A549 (cell line): ENCODE measurements around the gene EYA2. TPM values are rescaled to one million over a fixed set of nuclear protein-coding genes. Genes with fewer than 3 reads are reported as not detected.

Experiments used
- ATAC-seq, 2 experiments: fragments of 200-7000 bp in 1 of 2; fragments of >200 bp in 1 of 2; cut with Nextera tagmentation in 1 of 2; cut with Tn5 transposase in 1 of 2; 3 replicates each; pipeline versions ENCODE4 v1.8.0 to v1.9.1; 2018 to 2020; ENCODE audit warnings: mild to moderate bottlenecking in 1 of 2, moderate library complexity in 1 of 2
- CTCF ChIA-PET: fragments of 300-600 bp; sonication (Branson Sonifier 250); formaldehyde crosslinking; extraction: SDS; loops from one replicate; lab custom pipeline; 2021; ENCODE audit warnings: antibody characterized with exemption, inconsistent platforms; lab: Yijun Ruan, JAX
- POLR2A ChIA-PET: fragments of 350-600 bp; formaldehyde crosslinking; extraction: SDS; loops from one replicate; lab custom pipeline; 2021; ENCODE audit warnings: antibody characterized with exemption, inconsistent platforms; lab: Yijun Ruan, JAX
- DNase-seq, 2 experiments: peaks; one replicate each; pipeline versions ENCODE4 v3.0.0 to v3.0.0-alpha.2; 2011 to 2016; ENCODE audit warnings: low read depth in 1 of 2, low spot score in 1 of 2
- FAIRE-seq: peaks from 2 replicates; lab custom pipeline; 2011; peaks lifted over from hg19 to GRCh38; lab: Jason Lieb, UNC
- H3K27ac ChIP-seq, 2 experiments: fragments of >200 bp; sonication (Bioruptor Twin); formaldehyde crosslinking; 3 replicates each; pipeline ENCODE4 v1.5.1; 2016 to 2017
- H3K4me1 ChIP-seq: fragments of >200 bp; sonication (Bioruptor Twin); formaldehyde crosslinking; 3 replicates; pipeline ENCODE4 v1.6.1; 2016
- H3K4me2 ChIP-seq: fragments of >200 bp; sonication (Bioruptor Twin); formaldehyde crosslinking; 3 replicates; pipeline ENCODE4 v1.6.1; 2016
- H3K4me3 ChIP-seq: fragments of >200 bp; sonication (Bioruptor Twin); formaldehyde crosslinking; 3 replicates; pipeline ENCODE4 v1.5.1; 2016
- H3K9me3 ChIP-seq: fragments of >200 bp; sonication (Bioruptor Twin); formaldehyde crosslinking; 3 replicates; pipeline ENCODE4 v1.6.1; 2016
- CBX2 ChIP-seq: fragments of 200-600 bp; sonication (generic); IDR thresholded peaks from 2 replicates; pipeline ENCODE4 v1.6.1; 2016; ENCODE audit warnings: low read depth, mild to moderate bottlenecking, borderline replicate concordance
- CBX8 ChIP-seq: fragments of 200-600 bp; sonication (generic); IDR thresholded peaks from 2 replicates; pipeline ENCODE4 v1.6.1; 2016
- CHD4 ChIP-seq: fragments of 200-600 bp; sonication (generic); IDR thresholded peaks from 2 replicates; pipeline ENCODE4 v1.6.1; 2016; ENCODE audit warnings: antibody characterized with exemption, mild to moderate bottlenecking, borderline replicate concordance
- EHF ChIP-seq: fragments of 250-450 bp; sonication (Bioruptor Pico); IDR thresholded peaks from 2 replicates; pipeline ENCODE4 v1.5.0; 2020; ENCODE audit warnings: mild to moderate bottlenecking
- EP300 ChIP-seq, 2 experiments: fragments of >200 bp; sonication (Bioruptor Twin); formaldehyde crosslinking; IDR thresholded peaks; 2 replicates in 1 of 2; 3 replicates in 1 of 2; pipeline ENCODE4 v1.6.1; 2016 to 2017
- ESRRA ChIP-seq: fragments of 150-350 bp; IDR thresholded peaks from 2 replicates; pipeline ENCODE4 v1.6.1; 2014; ENCODE audit warnings: mild to moderate bottlenecking, low read length, borderline replicate concordance
- FOSB ChIP-seq: fragments of 250-450 bp; sonication (Bioruptor Pico); IDR thresholded peaks from 2 replicates; pipeline ENCODE4 v1.5.0; 2020; ENCODE audit warnings: mild to moderate bottlenecking, moderate library complexity
- FOSL2 ChIP-seq, 2 experiments: fragments of 450-650 bp in 1 of 2; fragments of >200 bp in 1 of 2; sonication (Bioruptor Twin) in 1 of 2; formaldehyde crosslinking; IDR thresholded peaks; 2 replicates each; pipeline versions ENCODE4 v1.5.0 to v1.6.1; 2016 to 2020; ENCODE audit warnings: mild to moderate bottlenecking in 1 of 2, moderate library complexity in 1 of 2
- FOXS1 ChIP-seq: fragments of 250-450 bp; sonication (Bioruptor Pico); IDR thresholded peaks from 2 replicates; pipeline ENCODE4 v1.5.0; 2020; ENCODE audit warnings: mild to moderate bottlenecking, moderate library complexity
- HOXB5 ChIP-seq: fragments of 250-450 bp; sonication (Bioruptor Pico); IDR thresholded peaks from 2 replicates; pipeline ENCODE4 v1.5.0; 2020; ENCODE audit warnings: mild to moderate bottlenecking, moderate library complexity
- JUN ChIP-seq, 2 experiments: fragments of >200 bp; sonication (Bioruptor Twin); formaldehyde crosslinking; IDR thresholded peaks; 2 replicates in 1 of 2; 3 replicates in 1 of 2; pipeline ENCODE4 v1.6.1; 2016 to 2017
- JUNB ChIP-seq: fragments of >200 bp; sonication (Bioruptor Twin); formaldehyde crosslinking; IDR thresholded peaks from 2 replicates; pipeline ENCODE4 v1.6.1; 2016
- KDM5A ChIP-seq: fragments of 200-600 bp; sonication (generic); IDR thresholded peaks from 2 replicates; pipeline ENCODE4 v1.6.1; 2016; ENCODE audit warnings: antibody characterized with exemption, mild to moderate bottlenecking
- MYC ChIP-seq: IDR thresholded peaks from 2 replicates; pipeline ENCODE4 v1.6.1; 2012; ENCODE audit warnings: mild to moderate bottlenecking, inconsistent platforms, low read length, improper control_type of control experiment, borderline replicate concordance
- NFE2L2 ChIP-seq: fragments of 150-350 bp; conservative IDR thresholded peaks from 2 replicates; pipeline ENCODE4 v1.6.1; 2014; ENCODE audit warnings: low read length
- NPAS2 ChIP-seq: fragments of 250-450 bp; sonication (Bioruptor Pico); IDR thresholded peaks from 2 replicates; pipeline ENCODE4 v1.8.0; 2022; ENCODE audit warnings: mild to moderate bottlenecking, moderate library complexity, borderline replicate concordance
- PBX3 ChIP-seq: IDR thresholded peaks from 2 replicates; pipeline ENCODE4 v1.6.1; 2012
- PHF8 ChIP-seq: fragments of 200-600 bp; sonication (generic); IDR thresholded peaks from 2 replicates; pipeline ENCODE4 v1.6.1; 2016; ENCODE audit warnings: low read depth, mild to moderate bottlenecking, antibody characterized with exemption, moderate library complexity, borderline replicate concordance
- POLR2A ChIP-seq: IDR thresholded peaks from 2 replicates; pipeline ENCODE4 v1.6.1; 2012; ENCODE audit warnings: mild to moderate bottlenecking, low read length
- RAD21 ChIP-seq, 2 experiments: fragments of >200 bp in 1 of 2; sonication (Bioruptor Twin) in 1 of 2; formaldehyde crosslinking in 1 of 2; IDR thresholded peaks in 1 of 2; conservative IDR thresholded peaks in 1 of 2; 2 replicates in 1 of 2; 3 replicates in 1 of 2; pipeline ENCODE4 v1.6.1; 2012 to 2018; ENCODE audit warnings: inconsistent platforms in 1 of 2
- RARB ChIP-seq: fragments of 250-450 bp; sonication (Bioruptor Pico); IDR thresholded peaks from 2 replicates; pipeline ENCODE4 v1.8.0; 2021; ENCODE audit warnings: mild to moderate bottlenecking, moderate library complexity
- RFX5 ChIP-seq: fragments of 450-650 bp; IDR thresholded peaks from 2 replicates; pipeline ENCODE4 v1.7.1; 2014; ENCODE audit warnings: antibody characterized with exemption, mild to moderate bottlenecking, moderate library complexity
- SMC3 ChIP-seq: fragments of >200 bp; sonication (Bioruptor Twin); formaldehyde crosslinking; IDR thresholded peaks from 3 replicates; pipeline ENCODE4 v1.6.1; 2018; ENCODE audit warnings: inconsistent platforms
- TP53 ChIP-seq: fragments of 250-450 bp; sonication (Bioruptor Pico); IDR thresholded peaks from 2 replicates; pipeline ENCODE4 v1.5.0; 2021; ENCODE audit warnings: mild to moderate bottlenecking, moderate library complexity
- USF2 ChIP-seq: fragments of 450-650 bp; IDR thresholded peaks from 2 replicates; pipeline ENCODE4 v1.6.1; 2014; ENCODE audit warnings: antibody characterized with exemption
- ZNF302 ChIP-seq: fragments of 250-450 bp; sonication (Bioruptor Pico); IDR thresholded peaks from 2 replicates; pipeline ENCODE4 v1.9.0; 2021; ENCODE audit warnings: inconsistent platforms, mild to moderate bottlenecking, moderate library complexity
- WGBS: methylation state at CpG from one replicate; pipeline ENCODE4 v1.1.6; 2017; ENCODE audit errors: missing lambda C conversion rate; 5-methylcytosine and 5-hydroxymethylcytosine counted together
- polyA plus RNA-seq, 4 experiments: library from polyadenylated mRNA; depleted of rRNA in 3 of 4; stranded (reverse); fragments of >200 nt; fragmentation: RNase III in 1 of 4; extraction: RNeasy Plus Mini Kit Qiagen cat#74134 plus additional on column Dnase treatment in 1 of 4; gene quantifications; 2 replicates in 3 of 4; 3 replicates in 1 of 4; pipeline ENCODE4 v1.2.3, GENCODE V29; 2011 to 2017
- TF ChIP-seq, protein P1 (sequence below): IDR thresholded peaks from 2 replicates; pipeline ENCODE4 v1.6.1; 2012

Gene EYA2
- polyA plus RNA-seq, 2 of the 4 experiments (the other 2 are of a cell fraction) = 4.5 to 4.6 TPM

- H3K4me2 ChIP-seq = no peak overlapping the region
- no peak overlapping the region for H3K27ac ChIP-seq
- WGBS = 69% methylated on average over 5 of the region's 5 CpGs
- ATAC-seq (no peak), FAIRE-seq (no peak)
- H3K9me3 ChIP-seq = peaks cover 9% of the 10 kb centered on the region; the same call in 1 of the 3 replicates
- no peaks in the 10 kb centered on the region for H3K4me1 ChIP-seq
- TF ChIP-seq EHF (CRISPR knock-in tag) (no peak), KDM5A (no peak), FOSB (CRISPR knock-in tag) (no peak), ZNF302 (no peak), MYC (no peak), JUNB (no peak), SMC3 (no peak), FOXS1 (no peak), FOSL2 (IDR thresholded peaks at IDR 0.05) (no peak), FOSL2 (CRISPR knock-in tag; IDR thresholded peaks at IDR 0.05) (no peak)
- TF ChIP-seq, all 56 proteins: peak for 0
- DNase-seq = no peak
- H3K4me3 ChIP-seq = no peak overlapping the region
- POLR2A ChIA-PET = no interaction called here
- CTCF ChIA-PET = no interaction called here
These were observed 153.4 kb downstream of the EYA2 start for GRCh38 chr20:47048054-47048453.

- WGBS = 56% methylated on average over 7 of the region's 7 CpGs
- POLR2A ChIA-PET = no interaction called here
- FAIRE-seq (no peak), DNase-seq (no peak), ATAC-seq (no peak)
- no peak overlapping the region for H3K4me2 ChIP-seq
- no peak overlapping the region for H3K4me3 ChIP-seq
- TF ChIP-seq POLR2A (no peak), PHF8 (no peak), RARB (no peak)
- H3K9me3 ChIP-seq = peaks cover 7% of the 10 kb centered on the region; the same call in 1 of the 3 replicates
- CTCF ChIA-PET = interaction anchor here (0.6 to 1.0 kb wide), 2 partner anchors 297 to 1532 kb away, joined by 3 read pairs; no protein-coding TSS in a partner anchor
- no peak overlapping the region for H3K27ac ChIP-seq
- H3K4me1 ChIP-seq = no peaks in the 10 kb centered on the region
These were observed 155.1 kb downstream of the EYA2 start for GRCh38 chr20:47049771-47050170.

DNA sequence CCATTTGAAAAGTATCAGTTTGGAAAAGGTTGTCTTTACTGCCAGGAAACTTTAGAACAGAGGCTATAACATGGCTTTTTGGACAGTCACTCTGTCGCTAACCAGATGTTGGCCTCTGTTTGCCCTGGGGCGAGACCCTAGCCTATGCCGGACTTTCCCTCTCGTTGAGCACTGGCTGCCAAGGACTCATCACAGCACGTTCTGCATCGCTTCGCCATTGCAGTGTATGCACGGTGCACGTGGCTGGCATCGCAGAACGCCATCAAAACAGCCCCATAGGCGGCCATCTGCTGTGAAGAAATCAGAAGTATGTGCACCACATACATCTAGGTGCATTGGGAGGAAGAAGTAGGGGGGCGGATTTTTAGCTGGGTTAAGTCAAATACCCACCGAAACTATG, 156.4 kb downstream of the EYA2 start:
- POLR2A ChIA-PET = no interaction called here
- CTCF ChIA-PET = no interaction called here
- WGBS = 83% methylated on average over 14 of the region's 14 CpGs
- Histone ChIP-seq H3K4me2 (no peak overlapping the region), H3K9me3 (no peaks in the 10 kb centered on the region), H3K4me3 (no peak overlapping the region), H3K27ac (no peak overlapping the region), H3K4me1 (no peaks in the 10 kb centered on the region)
- no peak for ATAC-seq
- no peak for FAIRE-seq
- TF ChIP-seq TP53 (no peak), CBX2 (no peak), EP300 (IDR thresholded peaks at IDR 0.05) (no peak), PBX3 (no peak), RARB (no peak), USF2 (no peak), JUN (IDR thresholded peaks at IDR 0.05) (no peak), NPAS2 (CRISPR knock-in tag) (no peak), RFX5 (no peak), NFE2L2 (no peak), HOXB5 (CRISPR knock-in tag) (no peak), POLR2A (no peak), CHD4 (no peak), ESRRA (no peak), RAD21 (conservative IDR thresholded peaks at IDR 0.05 in 1 of 2, IDR thresholded peaks at IDR 0.05 in 1 of 2) (no peak), CBX8 (no peak)
- TF ChIP-seq, protein P1, sequence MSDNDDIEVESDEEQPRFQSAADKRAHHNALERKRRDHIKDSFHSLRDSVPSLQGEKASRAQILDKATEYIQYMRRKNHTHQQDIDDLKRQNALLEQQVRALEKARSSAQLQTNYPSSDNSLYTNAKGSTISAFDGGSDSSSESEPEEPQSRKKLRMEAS = no peak
- no peak for DNase-seq
